NCI-H526 (cell line): ENCODE results near the gene ITPRID2.

Experiments used
- DNase-seq, 2 experiments: peaks; one replicate each; lab custom pipeline; 2025; lab: John Stamatoyannopoulos, UW

ITPRID2 gene

DNA sequence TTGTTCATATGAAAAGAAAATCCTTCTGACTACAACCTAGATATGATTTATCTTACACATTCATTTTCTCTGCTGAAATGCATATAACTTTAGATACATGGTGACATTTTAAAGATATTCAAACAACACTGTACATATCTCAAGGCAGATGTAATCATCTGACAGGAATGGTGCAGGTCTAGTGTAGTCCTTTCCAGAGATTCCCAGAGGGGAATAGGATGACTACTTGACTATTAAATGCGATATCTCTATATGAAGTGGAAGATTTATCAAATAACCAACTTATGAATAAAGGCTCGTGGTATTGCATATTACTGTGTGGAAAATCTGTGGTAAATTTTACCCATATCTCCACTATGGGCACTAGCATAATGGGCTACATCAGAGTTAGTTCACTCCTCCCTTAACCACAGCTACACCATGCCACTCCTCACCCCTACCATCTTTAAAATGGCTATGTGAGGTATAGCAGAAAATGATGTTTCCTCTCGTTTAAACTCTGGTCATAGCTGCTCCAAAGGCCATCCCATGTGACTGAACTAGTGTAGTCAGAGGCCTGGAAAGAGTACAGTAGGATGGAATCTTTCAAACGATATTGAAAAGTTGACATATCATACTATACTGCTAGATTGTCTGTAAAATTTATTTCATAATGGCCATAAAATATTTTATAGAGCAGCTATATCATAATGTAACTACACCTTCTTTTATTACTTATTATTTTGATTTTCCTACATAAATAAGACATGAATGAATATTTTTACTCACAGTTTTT is 9.1 kb upstream of the ITPRID2 start:
- DNase-seq = no peak

DNA sequence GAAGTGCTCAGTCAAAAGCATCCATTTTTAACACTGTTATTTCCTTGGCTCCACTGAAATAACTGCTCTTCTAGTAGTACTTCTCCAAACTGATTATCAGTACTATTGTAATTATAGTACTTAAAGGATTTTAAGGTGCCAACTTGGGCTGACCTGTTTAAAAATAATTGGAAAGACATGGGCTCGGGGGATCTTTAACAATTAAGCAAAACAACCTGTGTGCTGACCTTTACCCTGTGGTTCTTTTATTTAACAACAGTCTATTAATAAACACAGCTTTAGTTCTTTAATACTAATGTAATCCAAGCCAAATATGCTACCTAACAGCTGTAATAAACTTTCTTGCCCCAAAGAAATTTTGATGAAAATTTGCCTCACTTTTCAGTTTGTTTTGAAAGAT is 6.9 kb upstream of the ITPRID2 start:
- no peak for DNase-seq

- DNase-seq = no peak
Observed at GRCh38 chr2:181885096-181885495, 6.4 kb upstream of the ITPRID2 start.

DNA sequence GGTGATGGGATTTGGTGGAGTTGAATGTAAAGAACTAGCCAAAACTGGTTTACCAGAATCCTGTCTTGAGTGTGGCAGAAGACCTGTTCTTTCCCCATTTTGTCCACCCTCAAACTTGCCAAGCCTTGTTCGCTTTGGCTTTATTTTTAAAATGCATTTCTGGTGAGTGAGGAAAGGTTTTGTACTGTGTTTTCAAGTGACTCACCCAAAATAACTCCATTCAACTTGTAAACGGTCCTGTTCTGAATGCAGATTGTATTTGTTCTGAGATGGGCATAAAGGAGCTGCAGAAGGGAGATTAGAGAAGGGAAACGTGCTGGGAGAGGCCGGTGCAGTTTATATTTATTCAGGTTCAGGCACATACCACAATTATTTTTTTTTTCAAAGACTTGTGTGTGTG is 5.3 kb upstream of the ITPRID2 start:
- DNase-seq = no peak

GRCh38 chr2:181887045-181887444 is 4.5 kb upstream of the ITPRID2 start:
- no peak for DNase-seq

GRCh38 chr2:181889776-181890175 is 1.8 kb upstream of the ITPRID2 start:
- DNase-seq = no peak

DNA sequence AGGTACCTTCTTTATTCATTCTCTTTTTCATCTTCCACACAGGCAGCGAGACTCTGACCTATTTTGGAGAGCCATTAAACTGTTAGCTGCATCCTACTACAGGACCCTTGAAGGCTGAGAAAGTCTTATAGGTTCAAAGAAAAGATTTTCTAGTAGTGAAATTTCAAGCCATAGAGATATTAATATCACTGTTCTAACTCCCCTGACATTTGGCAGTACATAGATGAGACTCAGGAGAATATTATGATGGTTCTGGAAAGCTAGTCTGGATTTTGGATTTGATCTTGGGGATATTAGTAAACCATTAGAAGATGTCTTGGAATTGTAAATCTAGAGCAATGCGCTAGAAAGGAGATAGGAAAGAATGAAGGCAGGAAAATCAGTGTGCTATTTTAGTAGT is 1.3 kb upstream of the ITPRID2 start:
- no peak for DNase-seq

- peak; percentile 64 to 78 for DNase-seq
Observed at GRCh38 chr2:181891966-181892798, 652 bp downstream of the ITPRID2 start.

- no peak for DNase-seq
Observed at GRCh38 chr2:181892799-181893435, 1.4 kb downstream of the ITPRID2 start.

DNA sequence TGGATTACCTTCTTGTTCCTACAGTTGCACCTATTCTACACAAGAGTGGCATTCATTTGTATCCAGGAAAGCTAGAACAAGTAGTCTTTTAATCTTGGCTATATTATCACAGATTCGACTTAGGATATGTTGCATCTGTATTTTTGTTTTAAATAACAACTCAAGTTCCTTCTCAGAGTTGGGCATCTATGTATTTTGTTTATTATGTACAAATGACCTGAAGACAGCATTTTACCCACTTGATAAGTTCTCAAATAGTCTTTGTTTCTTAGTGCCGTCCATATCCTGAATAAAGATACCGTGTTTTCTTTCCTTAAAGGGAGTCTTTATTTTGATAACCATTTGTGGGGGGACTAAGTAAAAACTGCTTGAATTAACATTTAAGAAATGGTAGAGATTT is 2.9 kb downstream of the ITPRID2 start:
- no peak for DNase-seq

GRCh38 chr2:181895818-181896217 is 4.3 kb downstream of the ITPRID2 start:
- no peak for DNase-seq

DNA sequence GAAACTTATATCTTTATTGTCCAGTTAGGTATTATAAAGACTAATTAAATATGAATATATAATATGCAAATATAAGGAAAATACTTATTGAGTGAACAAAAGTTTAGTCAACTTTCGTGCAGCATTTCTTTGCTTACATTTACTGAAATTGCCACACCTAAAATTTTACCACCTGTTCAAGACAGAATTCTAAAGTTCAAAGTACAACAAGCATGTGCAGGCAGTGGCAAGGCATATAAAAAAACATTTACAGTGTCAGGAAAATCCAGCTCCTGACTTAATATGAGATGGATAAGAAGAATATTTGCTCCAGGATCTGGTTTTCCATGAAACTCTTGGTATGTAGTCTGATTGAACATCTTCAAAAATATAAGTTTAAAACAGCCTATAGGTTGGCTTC is 4.8 kb downstream of the ITPRID2 start:
- no peak for DNase-seq

- DNase-seq = no peak
Observed at GRCh38 chr2:181900007-181900651, 8.6 kb downstream of the ITPRID2 start.

DNA sequence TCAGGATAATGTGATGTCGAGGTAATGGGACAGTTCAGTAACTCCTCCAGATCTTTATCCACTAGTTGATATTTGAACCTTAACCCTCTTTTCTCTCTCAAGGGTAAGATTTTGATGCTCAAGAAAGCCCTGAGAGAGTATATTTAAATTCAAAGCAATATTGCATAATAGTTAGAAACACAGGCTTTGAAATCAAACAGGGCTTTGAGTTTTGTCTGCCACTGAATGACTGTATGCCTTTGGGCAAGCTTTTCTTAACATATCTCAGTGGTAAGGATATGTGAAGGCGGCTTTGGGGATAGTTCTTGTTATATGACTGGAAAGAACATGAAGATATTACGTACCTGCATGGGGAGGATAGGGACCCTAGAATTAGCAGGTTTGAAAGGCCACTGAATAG is 11.1 kb downstream of the ITPRID2 start:
- DNase-seq = no peak

DNA sequence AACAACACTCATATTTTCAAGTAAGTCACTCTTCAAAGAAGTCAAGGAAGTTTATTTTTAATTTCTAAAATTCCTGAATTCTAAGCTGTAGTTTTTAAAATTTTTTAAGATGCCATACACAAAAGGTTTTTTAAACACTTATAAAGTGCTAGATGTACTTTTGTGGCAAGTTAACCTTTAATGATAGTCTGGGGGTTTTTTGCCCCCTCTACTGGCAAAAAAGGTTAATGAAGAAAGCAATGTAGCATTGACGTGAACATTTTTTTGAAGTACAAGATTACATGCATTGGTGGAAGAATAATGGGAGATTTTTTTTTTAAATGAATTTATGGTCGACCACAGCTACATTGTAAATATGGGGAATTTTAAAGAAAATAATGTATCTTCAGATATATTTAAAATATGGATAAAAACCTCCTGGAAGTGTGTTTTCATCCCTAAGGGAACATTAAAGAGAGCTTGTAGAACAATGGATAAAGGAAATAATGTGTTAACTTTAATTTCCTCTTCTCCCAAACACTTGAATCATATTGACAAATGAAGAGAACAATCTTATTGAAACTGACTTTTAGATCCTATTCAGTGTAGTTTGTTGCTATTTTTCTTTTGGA is 12.6 kb downstream of the ITPRID2 start:
- DNase-seq = peak in 1 of 2 experiments; percentile 38

GRCh38 chr2:181907057-181907456 is 15.5 kb downstream of the ITPRID2 start:
- DNase-seq = no peak

GRCh38 chr2:181907635-181908034 is 16.1 kb downstream of the ITPRID2 start:
- no peak for DNase-seq

DNA sequence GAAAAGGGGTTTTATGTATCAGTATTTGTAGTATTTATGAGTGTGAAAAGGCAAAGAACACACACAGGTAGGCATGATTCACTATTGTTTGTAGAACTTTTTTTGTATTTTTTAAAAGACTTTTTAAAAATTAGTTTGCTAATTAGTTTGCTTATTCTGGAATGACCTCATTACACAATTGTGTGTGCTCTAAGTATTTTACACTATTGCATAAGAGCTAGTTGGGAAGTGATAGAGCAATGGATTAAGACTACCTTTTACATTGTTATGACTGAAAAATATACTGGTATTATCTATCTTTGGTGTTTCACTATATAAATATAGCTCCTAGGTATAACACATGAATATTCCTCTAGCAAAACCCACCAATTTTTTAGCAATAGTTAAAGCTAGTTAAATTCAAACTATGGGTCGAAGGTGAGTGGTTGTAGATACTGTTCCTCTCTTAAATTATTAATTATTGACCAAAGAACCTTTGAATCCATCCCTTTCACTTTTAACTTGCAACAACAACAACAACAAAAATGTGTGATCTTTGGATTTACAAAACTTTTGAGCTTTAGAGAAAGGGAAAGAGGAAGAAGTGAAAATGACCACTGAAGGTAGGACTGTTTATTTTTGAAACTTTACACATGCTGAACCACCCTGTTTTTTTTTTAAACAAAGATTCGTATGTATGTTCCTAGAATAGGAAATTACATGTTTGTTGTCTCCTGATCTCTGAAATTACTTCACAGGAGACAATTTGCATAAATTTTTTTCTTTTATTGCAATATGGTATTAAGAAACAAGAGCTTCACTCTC is 18.7 kb downstream of the ITPRID2 start:
- no peak for DNase-seq

GRCh38 chr2:181911830-181912229 is 20.3 kb downstream of the ITPRID2 start:
- DNase-seq = no peak

DNA sequence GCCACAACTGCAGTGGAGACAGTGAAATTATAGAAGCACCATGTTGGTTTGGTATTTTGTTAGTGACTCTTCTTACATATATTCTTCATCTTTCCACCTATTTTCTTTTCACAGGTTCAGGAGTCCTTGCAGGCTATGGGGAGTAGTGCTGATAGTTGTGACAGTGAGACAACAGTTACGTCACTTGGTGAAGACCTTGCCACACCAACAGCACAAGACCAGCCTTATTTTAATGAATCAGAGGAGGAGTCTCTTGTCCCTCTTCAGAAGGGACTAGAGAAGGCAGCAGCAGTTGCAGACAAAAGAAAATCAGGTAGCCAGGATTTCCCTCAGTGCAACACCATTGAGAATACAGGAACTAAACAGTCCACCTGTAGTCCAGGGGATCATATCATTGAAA is 23.6 kb downstream of the ITPRID2 start:
- no peak for DNase-seq
